NCI-H1417 treated with DMSO at 0.1 percent for 48 hours (cell line): ENCODE results near the gene FAM25G.

Experiments
- DNase-seq: peaks from one replicate; lab custom pipeline; 2025; lab: John Stamatoyannopoulos, UW

Gene FAM25G

DNA sequence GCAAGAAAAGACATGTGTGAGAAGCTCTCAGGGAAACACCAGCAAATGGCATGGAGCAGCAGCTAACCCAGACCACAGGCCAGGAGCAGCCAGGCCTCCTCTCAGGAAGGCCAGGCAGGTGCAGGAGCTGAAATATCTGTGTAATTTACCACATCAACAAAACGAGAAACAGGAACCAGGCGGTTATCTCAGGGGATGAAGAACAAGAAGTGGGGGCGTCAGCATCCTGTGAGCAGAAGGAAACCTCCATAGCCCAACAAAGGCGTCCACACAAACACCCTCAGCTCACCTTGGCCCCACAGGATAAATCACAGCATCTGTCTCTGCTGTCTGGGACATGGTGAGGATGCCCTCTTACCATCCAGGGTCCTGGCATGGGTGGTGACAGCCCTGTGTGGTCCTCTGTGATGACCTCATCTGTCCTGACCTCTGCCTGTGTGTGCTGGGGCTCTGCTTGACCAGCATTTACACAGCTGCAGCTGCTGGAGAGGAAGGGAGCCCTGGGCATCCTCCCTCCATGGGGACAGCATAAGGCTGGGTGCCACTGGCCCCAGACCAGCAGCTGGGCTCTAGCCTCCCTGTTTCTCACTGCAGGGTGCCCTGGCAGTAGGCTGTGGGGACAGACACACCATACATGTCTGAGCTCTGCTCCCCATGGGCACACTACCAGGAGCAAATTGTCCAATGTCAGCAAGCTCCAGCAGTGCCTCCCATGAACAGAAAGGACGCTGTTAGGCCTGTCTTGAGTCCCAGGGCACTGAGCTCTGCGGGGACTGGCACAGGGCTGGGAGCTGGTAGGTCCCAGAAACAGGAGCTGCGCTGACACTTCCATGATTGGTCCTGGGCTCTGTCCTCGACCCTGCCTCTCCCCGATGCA lies 42.2 kb downstream of the FAM25G start:
- DNase-seq: no peak

GRCh38 chr10:47447705-47448104 lies 43.8 kb downstream of the FAM25G start:
- no peak for DNase-seq

GRCh38 chr10:47447209-47447608 lies 44.3 kb downstream of the FAM25G start:
- DNase-seq: no peak

DNA sequence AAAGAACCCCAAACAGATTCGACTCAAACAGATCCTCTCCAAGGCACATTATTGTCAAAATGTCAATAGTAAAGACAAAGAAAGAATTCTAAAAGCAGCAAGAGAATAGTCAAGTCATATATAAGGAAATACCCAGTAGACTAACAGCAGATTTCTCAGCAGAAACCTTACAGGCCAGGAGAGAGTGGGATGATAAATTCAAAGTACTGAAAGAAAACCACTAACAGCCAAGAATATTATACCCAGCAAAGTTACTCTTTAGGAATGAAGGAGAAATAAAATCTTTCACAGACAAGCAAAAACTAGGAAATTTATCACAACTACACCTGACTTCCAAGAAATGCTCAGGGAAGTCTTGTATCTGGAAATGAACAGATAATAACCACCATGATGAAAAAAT lies 45.8 kb downstream of the FAM25G start:
- DNase-seq: no peak

DNA sequence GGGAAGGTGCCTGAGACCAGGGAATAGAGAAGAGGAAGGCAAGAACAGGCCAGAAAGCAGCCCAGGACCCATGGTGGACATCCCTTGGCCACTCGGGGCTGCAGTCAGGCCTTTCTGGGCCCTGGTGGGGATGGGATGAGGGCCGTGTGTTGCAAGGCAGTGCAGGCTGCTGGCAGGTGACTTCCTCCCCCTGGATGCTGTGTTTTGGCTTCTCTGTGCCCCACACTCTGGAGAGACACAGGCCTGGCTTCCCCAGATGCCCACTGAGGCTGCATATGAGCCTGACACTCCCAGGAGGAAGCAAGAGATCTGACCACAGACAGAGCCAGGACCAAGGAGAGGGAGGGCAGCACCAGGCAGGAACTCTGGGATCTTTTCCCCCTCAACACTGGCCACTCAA lies 47.5 kb downstream of the FAM25G start:
- no peak for DNase-seq

- DNase-seq: no peak
Observed at GRCh38 chr10:47443145-47443544, 48.4 kb downstream of the FAM25G start.

DNA sequence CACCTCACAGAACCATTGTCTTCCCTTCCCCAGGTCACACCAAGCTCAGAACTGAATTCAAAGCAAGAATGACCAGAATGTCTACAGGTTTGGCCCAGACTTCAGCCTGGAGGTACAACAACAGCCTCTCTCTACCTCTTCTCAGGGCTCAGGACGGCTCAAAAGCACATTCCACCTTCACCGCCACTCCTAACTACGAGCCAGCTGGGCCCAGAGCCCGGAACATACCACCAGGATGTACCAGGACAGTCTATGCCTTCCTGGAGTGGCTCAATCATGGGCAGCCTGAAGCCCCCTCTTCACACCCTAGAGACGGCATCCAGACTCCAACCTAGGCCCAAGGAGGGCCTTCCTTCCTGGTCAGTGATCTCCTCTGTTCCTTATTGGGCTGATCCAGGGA lies 49.1 kb downstream of the FAM25G start:
- DNase-seq: no peak

DNA sequence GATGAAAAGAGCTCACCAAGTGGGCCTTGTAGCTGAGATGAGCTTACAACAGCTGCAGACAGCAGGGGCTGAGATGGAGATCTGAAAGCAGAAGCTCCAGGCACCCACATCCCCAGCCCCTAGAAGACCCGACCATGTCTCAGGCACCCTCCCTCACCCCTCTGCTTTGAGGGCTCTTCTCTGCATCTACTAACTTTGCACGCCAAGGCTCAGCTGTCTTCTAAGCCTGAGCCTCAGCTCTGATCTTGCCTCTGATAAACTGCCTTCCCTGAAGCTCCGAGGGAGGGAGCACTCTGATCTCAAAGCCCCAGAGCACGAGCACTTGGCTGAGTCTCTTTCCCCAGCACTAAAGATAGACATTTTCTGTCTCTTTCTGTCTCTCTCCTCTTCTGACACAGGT lies 49.6 kb downstream of the FAM25G start:
- DNase-seq: no peak

DNA sequence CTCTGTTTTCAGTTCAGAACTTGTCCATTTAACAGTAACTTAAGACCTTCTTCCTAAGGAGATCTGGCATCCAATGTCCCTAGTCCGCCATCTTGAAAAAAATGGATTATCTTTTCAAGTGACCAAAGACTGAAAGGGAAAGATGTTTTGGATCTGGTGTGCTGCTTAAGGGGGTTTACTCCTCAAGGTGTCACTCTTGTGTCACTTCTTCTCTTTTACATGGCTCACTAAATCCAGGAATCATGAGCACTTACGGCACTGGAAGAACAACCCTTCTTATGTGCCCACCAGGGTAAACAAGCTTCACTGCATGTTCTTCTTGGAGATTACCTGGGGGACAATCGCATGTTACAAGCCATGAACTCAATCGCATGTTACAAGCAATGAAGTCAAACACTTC lies 51.3 kb downstream of the FAM25G start:
- DNase-seq: no peak

GRCh38 chr10:47438857-47439474 lies 52.5 kb downstream of the FAM25G start:
- no peak for DNase-seq
